MM.1S (cell line): Measurements from ENCODE around the gene SEPTIN8.

Experiments used
- CTCF ChIP-seq: fragments of 300-600 bp; sonication (generic); IDR thresholded peaks from 2 replicates; pipeline ENCODE4 v1.5.1; 2016; ENCODE audit warnings: antibody characterized with exemption, low read length, mixed read lengths
- EZH2 ChIP-seq: fragments of 300-600 bp; sonication (generic); optimal IDR thresholded peaks from 2 replicates; pipeline ENCODE3; 2017; ENCODE audit warnings: low read depth, mild to moderate bottlenecking, antibody characterized with exemption, low read length, mixed read lengths
- EZH2phosphoT487 ChIP-seq: fragments of 300-600 bp; sonication (generic); IDR thresholded peaks from 2 replicates; pipeline ENCODE4 v1.6.1; 2018; ENCODE audit warnings: antibody characterized with exemption, low read length

- TF ChIP-seq CTCF (no peak), EZH2 (no peak), EZH2phosphoT487 (no peak)
These were observed 34.9 kb downstream of the SEPTIN8 start for GRCh38 chr5:132742158-132742557.
